ENCODE results near the gene IMP3.
"Not testable (repeated sequence)": the region's sequence is repeated elsewhere in the genome, so short reads cannot be mapped to it uniquely, and the experiment has no call there.

Gene IMP3

GRCh38 chr15:75647370-75648155 lies 7.5 kb upstream of the IMP3 start, which contains the start of gene SNX33:
SNX33 (plus strand) TSS chr15:75647912; CDS start chr15:75649103, 1,191 bp downstream.
- Mint-ChIP-seq H3K9me3 (no peaks in the 10 kb centered on the region), H3K4me3 (peak within 1 kb of the TSS; percentile 84), H3K27ac (peak within 1 kb of the TSS; percentile 70), H3K27me3 (peaks cover 10% of the 10 kb centered on the region), H3K4me1 (peaks cover 24% of the 10 kb centered on the region), H3K36me3 (no peaks in the 10 kb centered on the region)
- peak; percentile 68 for ATAC-seq

- Mint-ChIP-seq H3K4me3 (peak overlapping the region; percentile 84), H3K27me3 (peaks cover 10% of the 10 kb centered on the region), H3K36me3 (no peaks in the 10 kb centered on the region), H3K9me3 (no peaks in the 10 kb centered on the region), H3K4me1 (peaks cover 25% of the 10 kb centered on the region), H3K27ac (peak overlapping the region; percentile 70)
- peak; percentile 24 for ATAC-seq
Observed at GRCh38 chr15:75646944-75647364, 6.9 kb upstream of the IMP3 start.

GRCh38 chr15:75646112-75646943 lies 6.3 kb upstream of the IMP3 start:
- H3K4me3 Mint-ChIP-seq = peak overlapping the region; percentile 84
- peaks cover 10% of the 10 kb centered on the region for H3K27me3 Mint-ChIP-seq
- H3K9me3 Mint-ChIP-seq = no peaks in the 10 kb centered on the region
- no peaks in the 10 kb centered on the region for H3K36me3 Mint-ChIP-seq
- H3K4me1 Mint-ChIP-seq = peaks cover 24% of the 10 kb centered on the region
- H3K27ac Mint-ChIP-seq = peak overlapping the region; percentile 70
- no peak for ATAC-seq

GRCh38 chr15:75644376-75644775 lies 4.4 kb upstream of the IMP3 start:
- Mint-ChIP-seq H3K4me3 (no peak overlapping the region), H3K27me3 (peaks cover 10% of the 10 kb centered on the region), H3K36me3 (no peaks in the 10 kb centered on the region), H3K27ac (no peak overlapping the region), H3K4me1 (peaks cover 29% of the 10 kb centered on the region), H3K9me3 (no peaks in the 10 kb centered on the region)
- no peak for ATAC-seq

- Mint-ChIP-seq H3K4me1 (peaks cover 48% of the 10 kb centered on the region), H3K27ac (peak overlapping the region; percentile 97), H3K4me3 (no peak overlapping the region), H3K9me3 (no peaks in the 10 kb centered on the region), H3K27me3 (no peaks in the 10 kb centered on the region), H3K36me3 (peaks cover 5% of the 10 kb centered on the region)
- ATAC-seq = no peak
Observed at GRCh38 chr15:75641603-75642002, 1.6 kb upstream of the IMP3 start.

GRCh38 chr15:75641179-75641503 lies 1.1 kb upstream of the IMP3 start:
- Mint-ChIP-seq H3K9me3 (no peaks in the 10 kb centered on the region), H3K27ac (peak overlapping the region; percentile 97), H3K36me3 (peaks cover 7% of the 10 kb centered on the region), H3K27me3 (no peaks in the 10 kb centered on the region), H3K4me3 (peak overlapping the region; percentile 94), H3K4me1 (peaks cover 47% of the 10 kb centered on the region)
- ATAC-seq = no peak

GRCh38 chr15:75640483-75641178 lies 607 bp upstream of the IMP3 start:
- no peaks in the 10 kb centered on the region for H3K9me3 Mint-ChIP-seq
- peaks cover 11% of the 10 kb centered on the region for H3K36me3 Mint-ChIP-seq
- H3K4me3 Mint-ChIP-seq = peak overlapping the region; percentile 94
- H3K27me3 Mint-ChIP-seq = no peaks in the 10 kb centered on the region
- ATAC-seq = peak; percentile 67
- peaks cover 50% of the 10 kb centered on the region for H3K4me1 Mint-ChIP-seq
- peak overlapping the region; percentile 97 for H3K27ac Mint-ChIP-seq

GRCh38 chr15:75639191-75639708 lies 774 bp downstream of the IMP3 start:
- H3K9me3 Mint-ChIP-seq = no peaks in the 10 kb centered on the region
- peaks cover 50% of the 10 kb centered on the region for H3K4me1 Mint-ChIP-seq
- peaks cover 11% of the 10 kb centered on the region for H3K36me3 Mint-ChIP-seq
- H3K4me3 Mint-ChIP-seq = peak overlapping the region; percentile 94
- no peaks in the 10 kb centered on the region for H3K27me3 Mint-ChIP-seq
- H3K27ac Mint-ChIP-seq = peak overlapping the region; percentile 97
- ATAC-seq = no peak

- H3K36me3 Mint-ChIP-seq = peaks cover 11% of the 10 kb centered on the region
- peaks cover 50% of the 10 kb centered on the region for H3K4me1 Mint-ChIP-seq
- no peaks in the 10 kb centered on the region for H3K9me3 Mint-ChIP-seq
- no peak overlapping the region for H3K27ac Mint-ChIP-seq
- H3K27me3 Mint-ChIP-seq = no peaks in the 10 kb centered on the region
- ATAC-seq = no peak
- peak overlapping the region; percentile 94 for H3K4me3 Mint-ChIP-seq
Observed at GRCh38 chr15:75637245-75638009, 2.6 kb downstream of the IMP3 start.

GRCh38 chr15:75636026-75636425 lies 4.0 kb downstream of the IMP3 start:
- Mint-ChIP-seq H3K27ac (no peak overlapping the region), H3K4me3 (no peak overlapping the region), H3K4me1 (peaks cover 40% of the 10 kb centered on the region), H3K9me3 (no peaks in the 10 kb centered on the region), H3K36me3 (peaks cover 11% of the 10 kb centered on the region), H3K27me3 (no peaks in the 10 kb centered on the region)
- no peak for ATAC-seq

GRCh38 chr15:75633922-75634321 lies 6.1 kb downstream of the IMP3 start:
- H3K9me3 Mint-ChIP-seq, H3K27me3 Mint-ChIP-seq, H3K27ac Mint-ChIP-seq, H3K4me3 Mint-ChIP-seq, ATAC-seq: not testable (repeated sequence)
- H3K36me3 Mint-ChIP-seq = peaks cover 11% of the 10 kb centered on the region
- H3K4me1 Mint-ChIP-seq = peaks cover 29% of the 10 kb centered on the region

GRCh38 chr15:75631935-75632334 lies 8.1 kb downstream of the IMP3 start:
- H3K4me3 Mint-ChIP-seq = no peak overlapping the region
- ATAC-seq = no peak
- peaks cover 9% of the 10 kb centered on the region for H3K4me1 Mint-ChIP-seq
- H3K36me3 Mint-ChIP-seq = peaks cover 6% of the 10 kb centered on the region
- H3K9me3 Mint-ChIP-seq = no peaks in the 10 kb centered on the region
- no peak overlapping the region for H3K27ac Mint-ChIP-seq
- H3K27me3 Mint-ChIP-seq = no peaks in the 10 kb centered on the region

GRCh38 chr15:75625542-75626347 lies 14.3 kb downstream of the IMP3 start, which contains the start of gene SNUPN:
SNUPN (minus strand) TSS chr15:75625725; CDS start chr15:75621051, 4,674 bp downstream.
- no peaks in the 10 kb centered on the region for H3K27me3 Mint-ChIP-seq
- H3K9me3 Mint-ChIP-seq = no peaks in the 10 kb centered on the region
- peaks cover 8% of the 10 kb centered on the region for H3K36me3 Mint-ChIP-seq
- H3K27ac Mint-ChIP-seq = peak within 1 kb of the TSS; percentile 96
- H3K4me3 Mint-ChIP-seq = peak within 1 kb of the TSS; percentile 94
- peaks cover 27% of the 10 kb centered on the region for H3K4me1 Mint-ChIP-seq
- peak; percentile 95 for ATAC-seq

- no peak overlapping the region for H3K4me3 Mint-ChIP-seq
- H3K27ac Mint-ChIP-seq = no peak overlapping the region
- no peaks in the 10 kb centered on the region for H3K27me3 Mint-ChIP-seq
- no peaks in the 10 kb centered on the region for H3K9me3 Mint-ChIP-seq
- no peak for ATAC-seq
- H3K36me3 Mint-ChIP-seq = peaks cover 24% of the 10 kb centered on the region
- H3K4me1 Mint-ChIP-seq = peaks cover 28% of the 10 kb centered on the region
Observed at GRCh38 chr15:75622505-75622904, 17.5 kb downstream of the IMP3 start.
